ENCODE measurements around the gene SNX9. TPM values are rescaled to one million over a fixed set of nuclear protein-coding genes. Genes with fewer than 3 reads are reported as not detected.
"Not testable (repeated sequence)": the region's sequence is repeated elsewhere in the genome, so short reads cannot be mapped to it uniquely, and the experiment has no call there.

Gene SNX9
- polyA plus RNA-seq, 1 donor = 44.6 TPM

DNA sequence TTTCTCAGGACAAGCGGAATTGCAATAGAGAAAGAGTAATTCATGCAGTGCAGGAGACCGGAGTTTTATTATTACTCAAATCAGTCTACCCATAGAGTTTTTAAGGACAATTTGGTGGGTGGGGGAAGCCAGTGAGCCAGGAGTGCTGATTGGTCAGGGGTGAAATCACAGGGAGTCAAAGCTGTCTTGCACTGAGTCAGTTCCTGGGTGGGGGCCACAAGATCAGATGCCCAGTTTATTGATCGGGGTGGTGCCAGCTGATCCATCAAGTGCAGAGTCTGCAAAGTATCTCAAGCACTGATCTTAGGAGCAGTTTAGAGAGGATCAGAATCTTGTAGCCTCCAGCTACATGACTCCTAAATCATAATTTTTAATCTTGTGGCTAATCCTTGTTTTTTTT, 21.1 kb downstream of the SNX9 start:
- not testable (repeated sequence) for H3K27ac ChIP-seq (ENCODE audit: low read length); H3K9me3 ChIP-seq (ENCODE audit: control insufficient read depth, low read depth, low read length); DNase-seq; H3K27me3 ChIP-seq (ENCODE audit: control insufficient read depth, insufficient read depth, low read length); H3K36me3 ChIP-seq (ENCODE audit: control insufficient read depth, insufficient read depth, low read length); H3K4me3 ChIP-seq (ENCODE audit: low read length)
- no CpG with 5 or more reads among the region's 3 CpGs for WGBS (ENCODE audit: insufficient coverage, low lambda C conversion rate)
- peaks cover 11% of the 10 kb centered on the region for H3K4me1 ChIP-seq (ENCODE audit: control insufficient read depth, insufficient read depth, low read length)

DNA sequence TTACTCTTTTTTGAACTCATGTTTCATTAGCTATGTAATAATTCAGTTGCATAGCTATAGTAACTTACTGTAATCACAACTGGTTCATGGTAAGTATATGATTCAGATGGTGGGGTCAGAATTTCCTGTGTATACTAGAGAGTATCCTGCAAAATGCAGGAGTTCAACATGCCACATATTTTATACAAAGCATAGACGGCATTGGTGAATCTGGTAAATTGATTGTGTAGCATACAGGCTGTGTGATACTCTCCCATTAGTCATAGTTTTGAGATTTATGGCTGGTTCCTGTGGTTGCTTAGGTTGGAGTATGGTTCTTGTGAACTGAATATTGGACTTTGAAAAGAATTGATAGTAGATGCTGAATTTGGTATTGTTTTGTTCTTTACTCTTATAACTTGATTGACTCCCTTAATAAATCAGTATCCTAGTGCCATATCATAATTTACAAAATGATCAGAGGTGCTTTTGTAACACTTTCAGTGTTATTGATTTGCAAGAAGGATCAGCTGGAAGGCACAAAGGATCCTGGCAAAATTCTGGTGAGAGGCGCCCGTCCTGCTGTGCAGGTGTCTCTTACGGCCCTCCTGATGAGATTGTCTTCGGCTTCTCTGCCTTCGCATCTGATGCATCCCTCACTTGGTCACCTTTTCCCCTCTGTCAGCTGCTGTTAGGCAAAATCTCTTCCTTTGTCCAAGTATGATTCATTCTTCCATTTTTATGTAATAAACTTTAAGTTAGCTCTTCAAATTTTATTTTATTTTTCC, 22.6 kb downstream of the SNX9 start:
- 100% methylated on average over 1 of the region's 6 CpGs for WGBS (ENCODE audit: insufficient coverage, low lambda C conversion rate)
- Histone ChIP-seq H3K4me3 (ENCODE audit: low read length) (no peak overlapping the region), H3K9me3 (ENCODE audit: control insufficient read depth, low read depth, low read length) (no peaks in the 10 kb centered on the region), H3K36me3 (ENCODE audit: control insufficient read depth, insufficient read depth, low read length) (no peaks in the 10 kb centered on the region), H3K27ac (ENCODE audit: low read length) (no peak overlapping the region), H3K27me3 (ENCODE audit: control insufficient read depth, insufficient read depth, low read length) (no peaks in the 10 kb centered on the region), H3K4me1 (ENCODE audit: control insufficient read depth, insufficient read depth, low read length) (peaks cover 11% of the 10 kb centered on the region)
- DNase-seq = no peak

DNA sequence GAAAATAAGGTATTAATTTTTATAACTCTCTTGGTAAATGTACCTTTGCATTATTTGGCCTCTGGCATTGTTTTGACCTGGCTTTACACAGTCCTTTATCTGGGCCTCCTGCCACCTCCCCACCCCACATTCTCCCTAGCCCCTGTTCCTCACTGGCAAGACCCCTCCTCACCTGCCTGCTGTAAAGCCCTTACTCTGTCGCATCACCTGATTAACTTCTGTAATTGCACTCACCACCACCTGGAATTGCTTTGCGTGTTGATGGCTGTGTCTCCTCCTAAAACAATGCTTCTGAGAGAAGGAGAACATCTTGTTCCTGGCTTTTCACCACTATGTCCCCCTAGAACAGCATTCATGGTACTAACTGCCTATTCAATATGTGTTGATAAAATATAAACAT, 24.8 kb downstream of the SNX9 start:
- Histone ChIP-seq H3K27ac (ENCODE audit: low read length) (no peak overlapping the region), H3K4me3 (ENCODE audit: low read length) (no peak overlapping the region), H3K27me3 (ENCODE audit: control insufficient read depth, insufficient read depth, low read length) (no peaks in the 10 kb centered on the region), H3K4me1 (ENCODE audit: control insufficient read depth, insufficient read depth, low read length) (no peaks in the 10 kb centered on the region), H3K9me3 (ENCODE audit: control insufficient read depth, low read depth, low read length) (peaks cover 7% of the 10 kb centered on the region), H3K36me3 (ENCODE audit: control insufficient read depth, insufficient read depth, low read length) (no peaks in the 10 kb centered on the region)
- DNase-seq = no peak
- WGBS (ENCODE audit: insufficient coverage, low lambda C conversion rate) = no CpG with 5 or more reads among the region's 2 CpGs

DNA sequence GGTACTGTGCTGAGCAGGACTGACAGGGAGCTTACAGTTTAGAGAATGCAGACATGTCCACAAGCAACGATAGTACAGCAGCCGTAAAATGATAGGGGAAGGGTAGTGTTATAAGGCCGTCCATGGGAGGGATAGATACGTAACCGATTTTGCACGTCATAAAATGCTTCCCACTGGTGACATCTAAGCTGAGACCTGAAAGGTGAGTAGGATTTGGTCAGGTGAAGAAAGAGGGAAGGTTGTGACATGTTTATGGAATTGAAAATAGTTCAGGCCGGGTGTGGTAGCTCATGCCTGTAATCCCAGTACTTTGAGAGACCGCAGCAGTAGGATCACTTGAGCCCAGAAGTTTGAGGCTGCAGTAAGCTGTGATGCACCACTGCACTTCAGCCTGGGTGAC, 25.6 kb downstream of the SNX9 start:
- Histone ChIP-seq H3K4me1 (ENCODE audit: control insufficient read depth, insufficient read depth, low read length) (no peaks in the 10 kb centered on the region), H3K4me3 (ENCODE audit: low read length) (no peak overlapping the region), H3K27ac (ENCODE audit: low read length) (no peak overlapping the region), H3K36me3 (ENCODE audit: control insufficient read depth, insufficient read depth, low read length) (no peaks in the 10 kb centered on the region), H3K27me3 (ENCODE audit: control insufficient read depth, insufficient read depth, low read length) (no peaks in the 10 kb centered on the region), H3K9me3 (ENCODE audit: control insufficient read depth, low read depth, low read length) (peaks cover 12% of the 10 kb centered on the region)
- WGBS (ENCODE audit: insufficient coverage, low lambda C conversion rate) = 67% methylated on average over 3 of the region's 8 CpGs
- no peak for DNase-seq

DNA sequence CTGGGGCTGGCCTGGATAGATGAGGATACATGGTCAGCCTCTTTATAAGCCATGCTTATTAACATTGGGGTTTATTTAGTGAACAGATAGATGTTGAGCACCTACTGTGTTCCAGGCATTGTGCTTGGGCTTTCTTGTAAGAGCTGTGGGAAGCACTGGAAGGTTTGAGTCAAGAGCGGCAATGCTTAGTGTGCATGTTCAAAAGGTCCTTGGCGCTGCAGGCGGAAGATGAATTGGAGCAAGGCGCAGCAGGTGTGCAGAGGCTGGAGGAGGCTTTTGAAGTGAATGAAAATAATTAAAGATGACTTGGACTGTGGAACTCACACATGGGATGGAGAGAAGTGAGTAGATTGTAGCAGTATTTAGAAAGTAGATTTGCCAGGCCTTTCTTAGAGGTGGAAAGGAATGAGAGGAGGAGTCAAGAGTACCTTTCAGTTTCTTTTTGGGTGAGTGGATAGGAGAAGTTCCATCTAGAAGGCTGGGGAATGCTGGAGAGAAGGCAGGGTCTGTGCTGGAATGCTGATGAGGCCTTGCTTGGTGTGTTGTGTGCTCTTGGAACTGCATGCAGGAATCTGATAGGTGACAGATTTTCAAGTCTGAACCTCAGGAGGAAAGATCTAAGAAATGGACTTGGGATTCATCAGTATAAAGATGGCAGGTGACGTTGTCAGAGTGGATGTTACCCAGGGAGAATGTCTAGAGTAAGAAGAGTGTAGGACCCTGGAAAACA, 26.4 kb downstream of the SNX9 start:
- H3K9me3 ChIP-seq (ENCODE audit: control insufficient read depth, low read depth, low read length) = peaks cover 12% of the 10 kb centered on the region
- no peak overlapping the region for H3K4me3 ChIP-seq (ENCODE audit: low read length)
- no peak for DNase-seq
- H3K36me3 ChIP-seq (ENCODE audit: control insufficient read depth, insufficient read depth, low read length) = no peaks in the 10 kb centered on the region
- no peaks in the 10 kb centered on the region for H3K4me1 ChIP-seq (ENCODE audit: control insufficient read depth, insufficient read depth, low read length)
- 83% methylated on average over 1 of the region's 5 CpGs for WGBS (ENCODE audit: insufficient coverage, low lambda C conversion rate)
- H3K27me3 ChIP-seq (ENCODE audit: control insufficient read depth, insufficient read depth, low read length) = no peaks in the 10 kb centered on the region
- H3K27ac ChIP-seq (ENCODE audit: low read length) = no peak overlapping the region

DNA sequence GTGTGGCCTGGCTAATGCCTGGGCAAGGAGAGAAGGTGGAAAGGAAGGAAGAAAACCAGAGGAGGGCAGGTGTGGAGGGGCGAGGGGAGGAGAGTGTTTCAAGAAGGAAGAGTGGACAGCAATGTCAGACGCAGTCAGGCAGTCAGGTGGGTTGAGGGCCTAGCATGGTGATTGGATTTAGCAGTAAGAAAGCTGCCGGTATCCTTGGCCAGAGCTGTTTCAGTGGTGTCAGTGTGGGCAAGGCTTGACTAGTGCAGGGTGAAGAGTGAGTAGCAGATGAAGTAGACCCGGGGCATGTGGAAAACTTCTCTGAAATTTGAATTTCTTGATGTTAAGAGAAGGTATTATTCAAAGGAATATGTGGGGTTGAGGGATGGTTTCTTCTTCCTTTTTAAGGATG, 27.0 kb downstream of the SNX9 start:
- H3K36me3 ChIP-seq (ENCODE audit: control insufficient read depth, insufficient read depth, low read length) = no peaks in the 10 kb centered on the region
- no peaks in the 10 kb centered on the region for H3K27me3 ChIP-seq (ENCODE audit: control insufficient read depth, insufficient read depth, low read length)
- H3K9me3 ChIP-seq (ENCODE audit: control insufficient read depth, low read depth, low read length) = peaks cover 12% of the 10 kb centered on the region
- no peak overlapping the region for H3K4me3 ChIP-seq (ENCODE audit: low read length)
- WGBS (ENCODE audit: insufficient coverage, low lambda C conversion rate) = 100% methylated on average over 1 of the region's 4 CpGs
- H3K4me1 ChIP-seq (ENCODE audit: control insufficient read depth, insufficient read depth, low read length) = no peaks in the 10 kb centered on the region
- DNase-seq = no peak
- no peak overlapping the region for H3K27ac ChIP-seq (ENCODE audit: low read length)

DNA sequence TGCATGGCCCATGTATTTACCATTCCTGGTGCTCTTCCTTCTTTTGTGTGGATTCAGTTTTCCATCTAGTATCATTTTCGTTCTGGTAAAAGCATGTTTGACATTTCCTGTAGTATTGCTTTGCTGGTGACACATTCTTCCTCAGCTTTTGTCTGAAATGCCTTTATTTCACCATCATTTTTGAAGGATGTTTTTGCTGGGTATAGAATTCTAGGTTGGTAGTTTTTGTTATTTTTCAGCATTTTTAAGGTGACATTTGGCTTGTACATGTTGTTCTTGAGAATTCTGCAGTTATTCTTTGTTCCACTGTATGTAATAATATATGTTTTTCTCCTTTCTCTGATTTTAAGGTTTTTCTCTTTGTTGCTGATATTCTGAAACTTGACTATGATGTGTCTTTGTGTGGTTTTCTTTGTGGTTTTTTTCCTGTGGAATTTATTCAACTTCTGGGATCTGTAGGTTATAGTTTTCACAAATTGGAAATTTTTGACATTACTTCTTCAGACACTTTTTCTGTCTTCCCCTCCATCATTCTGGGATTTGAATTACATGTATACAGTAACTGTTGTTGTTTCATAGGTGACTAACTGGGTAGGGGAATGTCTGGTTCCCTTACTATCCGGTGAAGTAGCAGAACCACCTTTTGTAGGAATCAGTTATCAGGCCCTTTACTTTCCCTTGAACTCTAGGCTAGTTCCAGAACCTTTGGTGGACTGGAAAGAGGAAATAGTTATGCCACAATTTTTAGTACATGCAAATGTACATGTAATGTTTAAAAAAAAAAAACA, 30.2 kb downstream of the SNX9 start:
- H3K27me3 ChIP-seq (ENCODE audit: control insufficient read depth, insufficient read depth, low read length) = no peaks in the 10 kb centered on the region
- H3K4me3 ChIP-seq (ENCODE audit: low read length) = no peak overlapping the region
- DNase-seq = no peak
- H3K4me1 ChIP-seq (ENCODE audit: control insufficient read depth, insufficient read depth, low read length) = no peaks in the 10 kb centered on the region
- H3K36me3 ChIP-seq (ENCODE audit: control insufficient read depth, insufficient read depth, low read length) = no peaks in the 10 kb centered on the region
- H3K9me3 ChIP-seq (ENCODE audit: control insufficient read depth, low read depth, low read length) = peaks cover 12% of the 10 kb centered on the region
- 88% methylated on average over 1 of the region's 2 CpGs for WGBS (ENCODE audit: insufficient coverage, low lambda C conversion rate)
- H3K27ac ChIP-seq (ENCODE audit: low read length) = no peak overlapping the region

DNA sequence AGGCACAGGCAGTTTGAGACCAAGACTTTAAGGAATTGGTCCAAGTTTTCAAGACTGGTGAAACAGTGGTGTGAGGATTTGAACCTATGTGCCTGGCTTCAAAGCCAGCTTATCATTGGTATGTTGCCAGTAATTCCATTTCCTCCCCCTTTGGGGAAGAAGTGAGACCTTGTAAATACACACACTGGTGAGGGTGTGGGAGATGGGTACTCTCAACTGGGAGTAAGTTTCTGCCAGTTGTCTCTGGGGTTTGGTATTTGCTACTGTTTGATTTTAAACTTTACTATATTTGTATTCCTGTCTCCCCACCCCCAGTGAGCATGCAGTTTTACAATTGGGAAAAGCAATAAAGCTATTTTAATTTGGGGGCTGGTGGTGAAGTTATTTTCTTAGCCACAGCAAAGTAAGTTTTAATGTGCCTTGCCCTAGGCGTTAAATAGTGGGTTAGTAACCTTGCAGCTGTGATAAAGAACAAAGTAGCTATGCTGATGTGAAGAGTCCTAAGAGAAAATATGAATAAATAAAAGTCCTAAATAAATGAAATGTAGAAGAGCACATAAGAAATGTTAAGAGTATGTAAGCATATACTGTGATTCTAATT, 31.0 kb downstream of the SNX9 start:
- Histone ChIP-seq H3K4me1 (ENCODE audit: control insufficient read depth, insufficient read depth, low read length) (no peaks in the 10 kb centered on the region), H3K4me3 (ENCODE audit: low read length) (no peak overlapping the region), H3K27me3 (ENCODE audit: control insufficient read depth, insufficient read depth, low read length) (no peaks in the 10 kb centered on the region), H3K27ac (ENCODE audit: low read length) (no peak overlapping the region), H3K36me3 (ENCODE audit: control insufficient read depth, insufficient read depth, low read length) (no peaks in the 10 kb centered on the region), H3K9me3 (ENCODE audit: control insufficient read depth, low read depth, low read length) (peaks cover 12% of the 10 kb centered on the region)
- DNase-seq = no peak
- 88% methylated on average over 1 of the region's 1 CpG for WGBS (ENCODE audit: insufficient coverage, low lambda C conversion rate)

DNA sequence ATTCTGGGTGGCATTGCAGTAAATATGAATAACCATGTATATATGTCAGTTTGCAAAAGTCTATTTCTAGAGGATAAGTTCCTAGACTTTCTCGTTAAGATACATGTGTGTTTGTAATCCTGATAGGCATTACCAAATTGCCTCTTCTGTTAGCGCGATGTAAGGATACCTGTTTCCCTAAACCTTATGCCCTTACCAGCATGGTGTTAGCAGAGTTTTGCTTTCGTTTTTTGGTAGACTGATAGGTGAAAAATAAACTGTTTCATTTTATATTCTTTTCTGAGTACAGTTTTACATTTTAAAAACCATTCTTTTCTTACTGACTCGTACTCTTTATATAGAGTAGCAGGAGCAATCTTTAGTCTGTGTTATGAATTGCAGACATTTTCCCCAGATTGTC, 32.3 kb downstream of the SNX9 start:
- Histone ChIP-seq H3K36me3 (ENCODE audit: control insufficient read depth, insufficient read depth, low read length) (no peaks in the 10 kb centered on the region), H3K27me3 (ENCODE audit: control insufficient read depth, insufficient read depth, low read length) (no peaks in the 10 kb centered on the region), H3K27ac (ENCODE audit: low read length) (no peak overlapping the region), H3K4me3 (ENCODE audit: low read length) (no peak overlapping the region), H3K4me1 (ENCODE audit: control insufficient read depth, insufficient read depth, low read length) (no peaks in the 10 kb centered on the region), H3K9me3 (ENCODE audit: control insufficient read depth, low read depth, low read length) (peaks cover 12% of the 10 kb centered on the region)
- no peak for DNase-seq
- WGBS (ENCODE audit: insufficient coverage, low lambda C conversion rate) = 95% methylated on average over 4 of the region's 5 CpGs

DNA sequence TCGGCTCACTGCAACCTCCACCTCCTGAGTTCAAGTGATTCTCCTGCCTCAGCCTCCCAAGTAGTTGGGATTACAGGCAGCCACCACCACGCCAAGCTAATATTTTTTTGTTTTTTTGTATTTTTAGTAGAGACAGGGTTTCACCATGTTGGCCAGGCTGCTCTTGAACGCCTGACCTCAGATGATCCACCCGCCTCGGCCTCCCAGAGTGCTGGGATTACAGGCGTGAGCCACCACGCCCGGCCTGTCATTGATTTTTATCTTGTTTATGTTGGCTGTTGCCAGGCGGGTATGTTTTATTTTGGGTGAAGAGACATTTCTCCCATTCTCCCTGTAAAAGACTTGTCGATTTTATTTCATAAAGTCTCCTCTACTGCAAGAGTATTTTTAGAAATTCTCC, 32.8 kb downstream of the SNX9 start:
- H3K36me3 ChIP-seq (ENCODE audit: control insufficient read depth, insufficient read depth, low read length); DNase-seq; H3K4me3 ChIP-seq (ENCODE audit: low read length); H3K27me3 ChIP-seq (ENCODE audit: control insufficient read depth, insufficient read depth, low read length); H3K4me1 ChIP-seq (ENCODE audit: control insufficient read depth, insufficient read depth, low read length); H3K27ac ChIP-seq (ENCODE audit: low read length): not testable (repeated sequence)
- peaks cover 12% of the 10 kb centered on the region for H3K9me3 ChIP-seq (ENCODE audit: control insufficient read depth, low read depth, low read length)
- WGBS (ENCODE audit: insufficient coverage, low lambda C conversion rate) = 100% methylated on average over 1 of the region's 10 CpGs

All from large intestine (tissue), 3 donors.